ENCODE results near the gene CDKN2B.

GRCh38 chr9:22005021-22005701 is 3.9 kb downstream of the CDKN2B start:
- TF ChIP-seq ZFHX2 (tag by site-specific recombination; conservative IDR thresholded peaks at IDR 0.05) (no peak), ZNF658 (tag by site-specific recombination; IDR thresholded peaks at IDR 0.05) (no peak), SALL2 (tag by site-specific recombination; IDR thresholded peaks at IDR 0.05; ENCODE audit: borderline replicate concordance) (no peak), KLF9 (tag by site-specific recombination; IDR thresholded peaks at IDR 0.05; ENCODE audit: low read depth) (no peak), ZNF350 (tag by site-specific recombination; IDR thresholded peaks at IDR 0.05) (no peak), ZNF747 (tag by site-specific recombination; IDR thresholded peaks at IDR 0.05) (no peak), CTCF (tag by site-specific recombination; IDR thresholded peaks at IDR 0.05) (peak; percentile 48; the same call in 1 of the 2 replicates), ZNF843 (tag by site-specific recombination; IDR thresholded peaks at IDR 0.05) (no peak), ZNF335 (tag by site-specific recombination; conservative IDR thresholded peaks at IDR 0.05) (no peak), ZBTB10 (tag by site-specific recombination; IDR thresholded peaks at IDR 0.05) (no peak), REST (tag by site-specific recombination; IDR thresholded peaks at IDR 0.05) (no peak), BCL11B (tag by site-specific recombination; IDR thresholded peaks at IDR 0.05; ENCODE audit: low read depth) (no peak), ZNF292 (tag by site-specific recombination; IDR thresholded peaks at IDR 0.05; ENCODE audit: borderline replicate concordance, low read depth) (no peak)
